H1 (cell line): ENCODE data around the gene TTC32. TPM values are rescaled to one million over a fixed set of nuclear protein-coding genes. Genes with fewer than 3 reads are reported as not detected.

Experiments
- CTCF ChIA-PET: fragments of 300-600 bp; sonication (Branson Sonifier 250); formaldehyde crosslinking; loops from one replicate; lab custom pipeline; 2021; ENCODE audit not compliant: partially characterized antibody; lab: Charles Lee
- POLR2A ChIA-PET: fragments of 300-600 bp; sonication (Branson Sonifier 250); formaldehyde crosslinking; loops from one replicate; lab custom pipeline; 2021; ENCODE audit warnings: inconsistent platforms; ENCODE audit not compliant: partially characterized antibody; lab: Charles Lee
- DNase-seq, 2 experiments: peaks; one replicate each; pipeline versions ENCODE4 v3.0.0 to v3.0.0-alpha.2; 2010 to 2022; ENCODE audit warnings: low spot score in 2 of 2, low read depth in 1 of 2, mixed read lengths in 1 of 2
- FAIRE-seq: peaks from 2 replicates; lab custom pipeline; 2011; peaks lifted over from hg19 to GRCh38; lab: Jason Lieb, UNC
- H2AFZ ChIP-seq: 2 replicates; pipeline ENCODE4 v1.8.1; 2012; ENCODE audit warnings: low read length, inconsistent platforms
- H2AK5ac ChIP-seq: 2 replicates; pipeline ENCODE4 v1.6.1; 2013; ENCODE audit warnings: low read depth, low read length
- H2BK120ac ChIP-seq: replicated peaks from 2 replicates; pipeline ENCODE3; 2013; ENCODE audit warnings: low read depth, low read length, inconsistent platforms
- H2BK12ac ChIP-seq: 2 replicates; pipeline ENCODE4 v1.6.1; 2013; ENCODE audit warnings: low read depth, low read length
- H2BK15ac ChIP-seq: 2 replicates; pipeline ENCODE4 v1.6.1; 2013; ENCODE audit warnings: low read length
- H2BK20ac ChIP-seq: 2 replicates; pipeline ENCODE4 v1.6.1; 2013; ENCODE audit warnings: low read length
- H2BK5ac ChIP-seq: 2 replicates; pipeline ENCODE4 v1.6.1; 2013; ENCODE audit warnings: low read depth, low read length
- H3K14ac ChIP-seq: 2 replicates; pipeline ENCODE4 v1.6.1; 2013; ENCODE audit warnings: inconsistent platforms; ENCODE audit not compliant: insufficient read length
- H3K18ac ChIP-seq: 2 replicates; pipeline ENCODE4 v1.6.1; 2013; ENCODE audit warnings: low read length; ENCODE audit errors: extremely low read depth
- H3K23ac ChIP-seq: 2 replicates; pipeline ENCODE4 v1.6.1; 2013; ENCODE audit warnings: inconsistent platforms; ENCODE audit not compliant: insufficient read length
- H3K23me2 ChIP-seq: 2 replicates; pipeline ENCODE4 v1.6.1; 2013; ENCODE audit warnings: low read depth, low read length
- H3K27ac ChIP-seq: 2 replicates; pipeline ENCODE4 v1.6.1; 2011; ENCODE audit warnings: low read depth, low read length, inconsistent platforms
- H3K27me3 ChIP-seq, 4 experiments: replicated peaks in 1 of 4; 1 replicate in 1 of 4; 2 replicates in 3 of 4; pipeline versions ENCODE4 v1.6.1 to v1.8.1; 2011 to 2013; ENCODE audit warnings: low read length in 3 of 4, mild to moderate bottlenecking in 3 of 4, inconsistent platforms in 2 of 4, mixed read lengths in 2 of 4, moderate library complexity in 1 of 4; ENCODE audit not compliant: control insufficient read depth in 3 of 4, insufficient read depth in 3 of 4; ENCODE audit errors: extremely low read depth in 1 of 4
- H3K36me3 ChIP-seq, 4 experiments: 2 replicates each; pipeline versions ENCODE4 v1.6.1 to v1.8.1; 2011 to 2013; ENCODE audit warnings: mild to moderate bottlenecking in 4 of 4, low read length in 3 of 4, moderate library complexity in 2 of 4, control low read depth in 1 of 4, inconsistent platforms in 1 of 4; ENCODE audit not compliant: insufficient read depth in 4 of 4, control insufficient read depth in 2 of 4
- H3K4ac ChIP-seq: replicated peaks from 2 replicates; pipeline ENCODE3; 2013; ENCODE audit warnings: low read length, low read depth, mixed read lengths, inconsistent platforms; ENCODE audit not compliant: insufficient read length
- H3K4me1 ChIP-seq, 4 experiments: replicated peaks in 1 of 4; 1 replicate in 1 of 4; 2 replicates in 3 of 4; pipeline versions ENCODE4 v1.6.1 to v1.8.1; 2011 to 2013; ENCODE audit warnings: low read length in 3 of 4, inconsistent platforms in 2 of 4, mixed read lengths in 1 of 4; ENCODE audit not compliant: insufficient read depth in 4 of 4, control insufficient read depth in 3 of 4
- H3K4me2 ChIP-seq, 2 experiments: 2 replicates each; pipeline versions ENCODE4 v1.6.1 to v1.8.1; 2011 to 2013; ENCODE audit warnings: low read depth in 2 of 2, low read length in 2 of 2, control low read depth in 1 of 2, inconsistent platforms in 1 of 2, mild to moderate bottlenecking in 1 of 2; ENCODE audit not compliant: insufficient read depth in 1 of 2
- H3K4me3 ChIP-seq, 4 experiments: fragments of 200-600, 300-600 bp in 1 of 4; sonication (generic), shearing (Covaris generic), sonication (Bioruptor Twin) in 1 of 4; 2 replicates each; pipeline versions ENCODE4 v1.5.1 to v1.8.1; 2011 to 2016; ENCODE audit warnings: low read length in 4 of 4, low read depth in 3 of 4, control low read depth in 2 of 4, inconsistent platforms in 2 of 4, mild to moderate bottlenecking in 2 of 4, mixed read lengths in 1 of 4, moderate library complexity in 1 of 4; ENCODE audit not compliant: insufficient read depth in 2 of 4; ENCODE audit errors: extremely low read depth in 1 of 4
- H3K56ac ChIP-seq: replicated peaks from 2 replicates; pipeline ENCODE3; 2013; ENCODE audit warnings: low read depth, mild to moderate bottlenecking, mixed read lengths, low read length, inconsistent platforms; ENCODE audit not compliant: insufficient read length
- H3K79me1 ChIP-seq: 2 replicates; pipeline ENCODE4 v1.6.1; 2013; ENCODE audit warnings: low read depth, low read length, control low read depth
- H3K79me2 ChIP-seq, 2 experiments: 2 replicates each; pipeline versions ENCODE4 v1.6.1 to v1.8.1; 2012 to 2013; ENCODE audit warnings: low read length in 2 of 2, mild to moderate bottlenecking in 2 of 2, inconsistent platforms in 1 of 2; ENCODE audit not compliant: insufficient read depth in 2 of 2, control insufficient read depth in 1 of 2
- H3K9ac ChIP-seq, 4 experiments: replicated peaks in 1 of 4; 1 replicate in 1 of 4; 2 replicates in 3 of 4; pipeline versions ENCODE4 v1.6.1 to v1.8.1; 2011 to 2013; ENCODE audit warnings: low read depth in 3 of 4, low read length in 3 of 4, control low read depth in 2 of 4, mild to moderate bottlenecking in 2 of 4, moderate library complexity in 2 of 4, inconsistent platforms in 1 of 4; ENCODE audit errors: extremely low read depth in 1 of 4
- H3K9me3 ChIP-seq, 2 experiments: 2 replicates each; pipeline versions ENCODE4 v1.6.1 to v1.8.1; 2012 to 2013; ENCODE audit warnings: mild to moderate bottlenecking in 2 of 2, moderate library complexity in 2 of 2, control low read depth in 1 of 2, inconsistent platforms in 1 of 2, low read depth in 1 of 2, low read length in 1 of 2, mixed read lengths in 1 of 2; ENCODE audit not compliant: insufficient read depth in 2 of 2
- H4K20me1 ChIP-seq, 2 experiments: replicated peaks in 1 of 2; 2 replicates each; pipeline versions ENCODE3 to v1.8.1; 2011 to 2013; ENCODE audit warnings: inconsistent platforms in 2 of 2, low read length in 2 of 2, mild to moderate bottlenecking in 1 of 2; ENCODE audit not compliant: insufficient read depth in 2 of 2, control insufficient read depth in 1 of 2
- H4K5ac ChIP-seq: 2 replicates; pipeline ENCODE4 v1.6.1; 2013; ENCODE audit warnings: low read length, low read depth, mixed read lengths, inconsistent platforms; ENCODE audit not compliant: insufficient read length
- H4K8ac ChIP-seq: 2 replicates; pipeline ENCODE4 v1.8.0; 2013; ENCODE audit warnings: mild to moderate bottlenecking, moderate library complexity, low read length, inconsistent platforms; ENCODE audit not compliant: insufficient read depth; ENCODE audit errors: extremely low read depth
- H4K91ac ChIP-seq: replicated peaks from 2 replicates; pipeline ENCODE3; 2013; ENCODE audit warnings: low read length, mixed read lengths, inconsistent platforms; ENCODE audit not compliant: insufficient read length
- CHD1 ChIP-seq: IDR thresholded peaks from 2 replicates; pipeline ENCODE4 v1.6.1; 2012; ENCODE audit warnings: low read depth, low read length, improper control_type of control experiment
- CTBP2 ChIP-seq: IDR thresholded peaks from 2 replicates; pipeline ENCODE4 v1.7.0; 2011; ENCODE audit warnings: borderline replicate concordance, mild to moderate bottlenecking, moderate library complexity, mixed read lengths, low read length; ENCODE audit not compliant: insufficient read depth, insufficient read length
- EP300 ChIP-seq, 2 experiments: IDR thresholded peaks; 1 replicate in 1 of 2; 2 replicates in 1 of 2; pipeline ENCODE4 v1.6.1; 2011 to 2012; ENCODE audit warnings: low read depth in 2 of 2, low read length in 2 of 2, mild to moderate bottlenecking in 2 of 2, borderline replicate concordance in 1 of 2, inconsistent platforms in 1 of 2, moderate library complexity in 1 of 2
- GABPA ChIP-seq: IDR thresholded peaks from 2 replicates; pipeline ENCODE4 v1.6.1; 2011; ENCODE audit warnings: mild to moderate bottlenecking, low read length, moderate library complexity, borderline replicate concordance; ENCODE audit not compliant: insufficient read depth
- JUND ChIP-seq: IDR thresholded peaks from 2 replicates; pipeline ENCODE4 v1.6.1; 2011; ENCODE audit warnings: mild to moderate bottlenecking, improper control_type of control experiment, low read length
- KDM5A ChIP-seq: fragments of 200-600 bp; IDR thresholded peaks from 2 replicates; pipeline ENCODE4 v1.7.1; 2012; ENCODE audit warnings: mild to moderate bottlenecking, low read length, inconsistent platforms, mixed read lengths
- ZNF274 ChIP-seq: IDR thresholded peaks from 2 replicates; pipeline ENCODE4 v1.7.0; 2012; ENCODE audit warnings: low read length, borderline replicate concordance; ENCODE audit errors: extremely low read depth
- polyA plus RNA-seq, 7 experiments: library from polyadenylated mRNA; depleted of rRNA in 3 of 7; stranded (reverse) in 5 of 7; unstranded in 2 of 7; fragments of >200 nt in 5 of 7; fragments of 200-250 nt in 2 of 7; gene quantifications; 1 replicate in 5 of 7; 2 replicates in 1 of 7; 4 replicates in 1 of 7; pipeline versions ENCODE4 v1.2.1 to v1.2.3, GENCODE V29; 2011 to 2013; ENCODE audit warnings: missing spikeins in 2 of 7, mixed read lengths in 2 of 7
- total RNA-seq: library from RNA; stranded (reverse); fragmentation: NEBNext Ultra II Directional; extraction: Animal tissue kit (Norgen Biotek cat#: 25700); gene quantifications from 2 replicates; pipeline ENCODE4 v1.2.1, GENCODE V29; 2021

The TTC32 gene
- total and polyA plus RNA-seq, 2 of the 8 experiments (the other 6 are each of a cell fraction or from before 2014, with no cell fraction given), result 6.8 to 8.7 TPM

DNA sequence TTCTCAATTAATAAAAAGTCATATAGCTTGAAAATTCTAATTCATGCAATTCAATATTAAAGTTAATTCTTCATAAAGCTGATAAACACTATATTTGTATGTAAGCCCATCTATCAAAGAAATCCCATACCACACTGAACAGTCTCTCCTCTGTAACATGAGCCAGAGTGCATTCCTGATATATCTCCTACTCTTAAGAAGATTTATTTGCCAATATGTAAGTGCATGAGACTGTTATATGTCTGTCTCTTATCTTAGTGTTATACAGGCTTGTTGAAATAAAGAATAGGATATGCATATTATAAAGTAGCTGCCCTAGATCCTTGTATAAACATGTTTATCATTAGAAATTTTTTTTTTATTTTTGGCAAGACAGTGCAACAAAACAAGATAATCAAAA, 40.4 kb upstream of the TTC32 start:
- POLR2A ChIA-PET, result no interaction called here
- Histone ChIP-seq H3K4me1 (peaks cover 0 to 10% (median 2%) of the 10 kb centered on the region in 4 experiments; a peak in 4 of 7 replicates), H3K56ac (no peak overlapping the region), H3K27ac (no peak overlapping the region), H3K23me2 (no peaks in the 10 kb centered on the region), H3K4me2 (no peak overlapping the region), H3K27me3 (no peaks in the 10 kb centered on the region), H2BK5ac (no peak overlapping the region), H3K36me3 (peaks cover 0 to 14% (median 5%) of the 10 kb centered on the region in 4 experiments; a peak in 5 of 8 replicates), H3K9ac (no peak overlapping the region), H3K4ac (no peak overlapping the region), H4K91ac (no peak overlapping the region), H3K18ac (no peak overlapping the region), H3K79me1 (no peaks in the 10 kb centered on the region), H4K8ac (no peak overlapping the region), H3K23ac (no peak overlapping the region), H4K5ac (no peak overlapping the region), H3K9me3 (no peaks in the 10 kb centered on the region), H4K20me1 (no peaks in the 10 kb centered on the region), H3K4me3 (no peak overlapping the region), H2AK5ac (no peak overlapping the region), H3K14ac (no peak overlapping the region), H3K79me2 (no peaks in the 10 kb centered on the region), H2BK120ac (no peak overlapping the region), H2BK12ac (no peak overlapping the region), H2BK15ac (no peak overlapping the region), H2AFZ (no peak overlapping the region), H2BK20ac (no peak overlapping the region)
- FAIRE-seq, result no peak
- CTCF ChIA-PET, result interaction anchor here (0.8 to 1.9 kb wide), 4 partner anchors 13 to 74 kb away, joined by 3 to 7 read pairs (median 3); no protein-coding TSS in a partner anchor
- no peak for DNase-seq
- TF ChIP-seq EP300 (IDR thresholded peaks at IDR 0.05; ENCODE audit: borderline replicate concordance in 1 of 2, low read depth in 2 of 2, low read length in 2 of 2) (no peak), JUND (no peak), CTBP2 (no peak), GABPA (no peak), KDM5A (no peak), ZNF274 (no peak), CHD1 (no peak)
